Measurements from ENCODE around the gene PREP. TPM values are rescaled to one million over a fixed set of nuclear protein-coding genes. Genes with fewer than 3 reads are reported as not detected.

PREP gene
- total RNA-seq, 1 experiment from 2014 or later: 14.0 TPM

DNA sequence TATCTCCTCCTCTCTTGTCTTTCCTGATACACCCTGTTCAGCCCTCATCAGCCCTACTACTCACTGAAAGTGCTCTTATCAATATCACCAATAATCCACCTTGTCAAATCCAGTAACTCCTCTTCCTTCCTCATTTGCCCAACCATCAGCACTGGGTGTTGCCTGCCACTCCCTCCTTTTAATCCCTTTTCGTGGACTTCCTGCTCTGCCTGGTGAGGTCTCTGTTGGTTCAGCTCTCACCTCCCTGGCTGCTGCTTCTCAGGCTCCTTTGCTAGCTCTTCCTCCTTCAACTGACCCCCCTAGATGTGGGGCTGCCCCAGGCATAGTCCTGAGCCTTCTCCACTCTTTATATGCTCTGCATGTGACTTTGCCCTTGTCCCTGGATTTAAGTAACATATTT, 92.5 kb downstream of the PREP start:
- no peak for DNase-seq (ENCODE audit: low spot score)

DNA sequence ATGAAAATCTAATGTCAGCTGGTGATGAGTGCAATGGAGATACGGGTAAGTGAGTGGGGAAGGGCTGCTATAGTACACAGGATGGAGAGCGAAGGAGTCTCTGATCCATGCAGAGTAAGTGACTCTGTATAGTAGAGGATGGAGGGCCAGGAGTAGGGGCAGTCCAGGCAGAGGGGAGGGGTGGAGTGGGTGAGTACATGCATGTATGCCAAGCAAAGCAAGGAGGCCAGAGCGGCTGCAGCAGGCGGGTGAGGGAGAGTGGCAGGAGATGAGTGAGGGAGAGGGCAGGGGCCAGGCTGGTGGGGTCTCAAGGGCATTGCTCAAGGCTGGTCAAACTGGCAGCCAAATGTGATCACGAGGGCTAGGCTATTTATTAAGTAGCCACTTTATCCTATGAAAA, 94.0 kb downstream of the PREP start:
- no peak for DNase-seq (ENCODE audit: low spot score)

DNA sequence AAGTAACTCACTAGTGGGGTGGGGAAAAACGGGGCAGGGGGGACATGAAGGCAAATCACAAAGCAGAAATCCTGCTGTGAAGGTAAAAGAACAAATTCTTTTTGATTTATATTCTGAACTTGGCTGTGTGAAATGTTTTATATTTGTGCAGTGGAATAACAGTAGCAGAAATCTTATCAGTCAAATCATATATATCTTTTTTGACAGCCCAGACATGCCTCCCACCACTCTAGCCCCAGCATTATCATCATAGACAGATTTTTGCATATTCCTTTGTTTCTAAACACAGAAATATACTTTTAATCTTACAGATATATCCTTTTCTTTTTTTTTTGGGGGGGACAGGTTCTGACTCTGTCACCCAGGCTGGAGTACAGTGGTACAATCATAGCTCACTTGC, 97.4 kb downstream of the PREP start:
- no peak for DNase-seq (ENCODE audit: low spot score)

DNA sequence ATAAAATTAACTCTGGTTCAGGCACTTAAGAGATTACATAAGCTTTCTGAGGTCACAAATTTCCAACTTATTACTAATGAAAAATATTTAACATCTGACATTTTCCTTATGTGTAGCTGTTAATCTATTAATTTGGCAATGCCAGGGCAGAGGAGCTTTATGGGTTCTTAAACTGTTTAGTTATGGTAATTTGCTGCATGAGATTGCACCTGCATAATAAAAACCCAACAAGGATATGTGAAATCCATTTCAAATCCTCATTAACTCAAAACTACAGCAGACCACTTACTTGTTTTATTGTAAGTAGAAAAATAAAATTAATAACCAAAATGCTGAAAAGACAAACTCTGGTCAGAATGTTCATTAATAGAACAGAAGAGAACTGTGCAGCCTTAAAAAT, 98.1 kb downstream of the PREP start:
- DNase-seq (ENCODE audit: low spot score): no peak

DNA sequence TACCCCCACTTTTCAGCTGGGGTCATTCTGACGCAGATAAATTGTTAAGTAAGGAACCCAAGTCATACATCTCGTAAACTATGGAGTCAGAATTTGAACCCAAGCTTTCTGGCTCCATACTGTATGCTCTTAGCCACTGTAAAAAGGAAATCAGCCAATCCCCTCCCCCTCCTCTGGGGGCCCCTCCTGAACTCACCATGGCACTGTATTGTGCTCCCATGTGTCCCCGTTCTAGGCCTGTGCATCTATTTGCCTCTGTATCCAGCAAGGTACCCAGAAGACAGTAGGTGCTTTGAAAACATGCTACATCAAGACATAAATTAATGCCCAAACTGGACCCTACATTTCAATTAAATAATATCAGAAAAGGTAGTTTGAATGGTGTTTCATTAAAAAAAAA, 98.5 kb downstream of the PREP start:
- no peak for DNase-seq (ENCODE audit: low spot score)

DNA sequence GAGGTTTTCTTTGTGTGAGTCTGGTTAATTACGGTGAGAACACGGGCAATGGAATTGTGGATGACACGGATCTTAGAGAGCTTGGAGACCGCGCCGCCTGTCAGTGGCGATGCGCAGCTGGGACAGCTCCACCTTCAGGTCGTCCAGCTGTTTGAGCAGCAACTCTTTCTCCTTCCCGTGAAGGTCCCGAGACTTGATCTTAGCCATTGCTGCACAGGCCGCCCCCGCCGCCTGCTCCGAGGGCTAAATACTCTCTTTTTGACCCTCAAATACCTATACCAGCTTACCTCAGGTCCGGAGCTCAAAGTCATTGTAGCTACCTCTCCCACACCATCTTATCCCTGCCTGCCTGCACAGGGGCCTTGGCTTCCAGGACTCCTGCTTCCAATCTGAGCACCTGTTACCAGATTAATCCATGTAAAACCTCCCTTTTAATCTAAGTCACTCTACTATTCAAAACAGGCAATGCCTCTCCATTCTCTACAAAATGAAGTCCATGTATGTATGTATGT, 100.2 kb downstream of the PREP start:
- no peak for DNase-seq (ENCODE audit: low spot score)

DNA sequence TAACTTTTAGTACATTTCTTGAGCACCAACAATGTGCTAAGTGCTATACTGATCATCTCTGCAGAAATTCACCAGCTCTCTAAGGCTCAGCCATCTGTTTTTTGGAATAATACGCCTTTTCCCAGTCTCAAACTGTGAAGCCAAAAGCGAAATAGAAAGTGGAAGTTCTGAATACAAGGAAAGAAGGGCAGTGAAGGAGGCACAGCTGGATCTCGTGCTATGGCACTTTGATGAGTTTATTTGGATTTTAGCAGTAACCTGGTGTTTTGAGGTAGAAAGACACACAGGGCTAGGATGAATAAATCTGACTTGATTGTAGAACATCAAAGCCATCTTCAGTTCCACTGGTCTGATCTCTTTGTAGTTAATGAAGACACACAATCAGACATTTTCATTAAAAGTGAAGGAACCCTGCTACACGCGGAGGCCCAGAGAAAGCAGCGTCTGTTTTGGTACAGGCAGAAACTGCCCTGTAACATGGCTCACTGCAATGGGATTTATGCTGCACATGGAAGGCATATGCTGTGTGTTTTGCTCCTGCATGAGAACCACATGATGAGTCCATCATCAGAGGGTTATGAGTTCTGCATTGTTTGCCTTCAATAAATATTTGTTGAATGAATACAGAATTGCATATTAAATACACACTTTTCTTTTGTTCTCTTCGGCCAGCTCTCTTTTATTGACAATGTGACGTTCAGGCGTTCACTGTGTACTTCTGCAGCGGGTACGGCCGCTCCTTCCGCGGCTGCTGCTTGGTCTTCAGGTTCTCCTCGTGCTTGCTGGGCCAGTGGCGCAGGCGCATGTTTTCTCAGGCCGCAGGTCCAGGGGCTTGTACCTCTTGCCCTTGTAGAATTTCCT, 100.9 kb downstream of the PREP start:
- no peak for DNase-seq (ENCODE audit: low spot score)

DNA sequence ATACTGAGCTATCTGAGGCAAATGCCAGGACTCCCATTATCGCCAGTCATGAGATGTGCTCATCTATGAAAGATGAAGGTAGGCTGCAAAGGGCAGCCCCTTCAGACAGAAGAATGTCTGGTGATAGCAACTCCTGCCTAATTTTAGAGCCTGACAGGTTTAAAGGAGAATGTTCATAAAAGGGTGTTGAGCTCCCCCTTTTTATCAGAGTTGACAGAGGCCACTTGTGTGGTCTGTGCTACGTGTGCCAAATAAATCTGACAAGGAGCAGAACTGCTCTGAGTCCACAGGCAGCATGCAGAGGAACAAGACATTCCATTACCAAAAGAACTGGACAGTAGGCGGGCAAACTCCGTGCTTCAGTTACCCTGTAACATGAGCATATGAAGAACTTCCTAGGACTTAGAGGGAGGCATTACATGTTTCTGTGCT, 101.8 kb downstream of the PREP start:
- DNase-seq (ENCODE audit: low spot score): no peak

DNA sequence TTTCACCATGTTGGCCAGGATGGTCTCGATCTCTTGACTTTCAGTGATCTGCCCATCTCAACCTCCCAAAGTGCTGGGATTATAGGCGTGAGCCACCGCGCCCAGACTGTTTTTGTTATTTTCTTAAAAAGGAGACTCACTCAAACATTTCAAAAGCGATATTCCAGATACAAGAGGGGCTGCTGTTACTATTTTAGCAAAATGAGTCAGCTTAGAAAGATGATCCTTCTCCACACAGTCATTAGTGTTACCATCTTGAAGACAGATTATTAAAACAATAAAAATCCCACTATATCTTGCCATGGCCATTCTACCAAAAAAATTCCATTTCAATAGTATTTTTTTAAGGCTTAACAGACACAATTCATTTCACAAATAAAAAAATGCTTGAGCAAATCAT, 102.8 kb downstream of the PREP start:
- DNase-seq (ENCODE audit: low spot score): no peak

DNA sequence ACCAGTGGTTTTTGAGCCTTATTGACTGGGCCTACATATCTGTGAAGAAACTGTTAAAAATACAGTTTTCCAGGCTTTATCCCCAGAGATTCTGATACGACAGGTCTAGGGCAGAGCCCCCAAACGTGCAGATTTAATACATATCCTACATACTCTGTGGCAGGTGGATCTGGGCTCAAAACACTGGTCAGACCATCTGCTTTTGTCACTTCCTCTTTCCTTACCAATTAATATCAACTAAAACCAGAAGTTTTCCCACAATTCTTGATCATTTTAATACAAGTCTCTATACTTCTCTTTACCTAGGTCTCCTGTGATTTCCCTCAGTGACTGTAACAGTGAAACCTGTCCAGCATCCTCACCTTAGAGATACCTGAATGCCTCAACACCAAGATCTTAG, 108.8 kb downstream of the PREP start:
- no peak for DNase-seq (ENCODE audit: low spot score)

DNA sequence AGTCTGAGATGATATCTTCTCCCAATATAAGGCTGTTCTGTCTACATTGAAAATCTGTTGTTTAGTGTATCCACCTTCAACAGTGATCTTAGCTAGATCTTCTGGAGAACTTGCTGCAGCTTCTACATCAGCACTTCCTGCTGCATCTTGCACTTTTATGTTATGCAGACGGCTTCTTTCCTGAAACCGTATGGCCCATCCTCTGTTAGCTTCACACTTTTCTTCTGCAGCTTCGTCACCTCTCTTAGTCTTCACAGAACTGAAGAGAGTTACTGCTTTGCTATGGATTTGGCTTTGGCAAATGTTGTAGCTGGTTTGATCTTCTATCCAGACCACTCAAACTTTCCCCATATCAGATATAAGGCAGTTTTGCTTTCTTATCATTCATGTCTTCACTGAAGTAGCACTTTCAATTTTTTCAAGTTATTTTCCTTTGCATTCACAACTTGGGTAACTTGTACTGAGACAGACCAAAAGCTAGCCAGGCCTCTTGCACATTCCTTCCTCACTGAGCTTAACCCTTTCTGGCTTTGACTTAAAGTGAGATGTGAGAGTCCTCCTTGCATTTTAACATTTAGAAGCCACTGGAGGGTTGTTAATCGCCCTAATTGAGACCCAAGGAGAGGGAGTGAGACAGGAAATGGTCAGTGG, 110.1 kb downstream of the PREP start:
- DNase-seq (ENCODE audit: low spot score): no peak

DNA sequence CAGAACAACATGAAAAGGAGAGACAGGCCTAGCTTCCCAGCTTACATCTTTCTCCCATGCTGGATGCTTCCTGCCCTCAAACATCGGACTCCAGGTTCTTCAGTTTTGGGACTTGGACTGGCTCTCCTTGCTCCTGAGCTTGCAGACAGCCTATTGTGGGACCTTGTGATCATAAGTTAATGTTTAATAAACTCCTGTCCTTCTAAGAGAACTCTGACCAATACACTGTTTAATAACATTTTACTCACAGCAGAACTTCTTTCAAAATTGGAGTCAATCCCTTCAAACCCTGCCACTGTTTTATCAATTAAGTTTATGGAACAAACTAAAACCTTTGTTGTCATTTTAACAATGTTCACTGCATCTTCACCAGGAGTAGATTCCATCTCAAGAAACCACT, 111.4 kb downstream of the PREP start:
- no peak for DNase-seq (ENCODE audit: low spot score)

DNA sequence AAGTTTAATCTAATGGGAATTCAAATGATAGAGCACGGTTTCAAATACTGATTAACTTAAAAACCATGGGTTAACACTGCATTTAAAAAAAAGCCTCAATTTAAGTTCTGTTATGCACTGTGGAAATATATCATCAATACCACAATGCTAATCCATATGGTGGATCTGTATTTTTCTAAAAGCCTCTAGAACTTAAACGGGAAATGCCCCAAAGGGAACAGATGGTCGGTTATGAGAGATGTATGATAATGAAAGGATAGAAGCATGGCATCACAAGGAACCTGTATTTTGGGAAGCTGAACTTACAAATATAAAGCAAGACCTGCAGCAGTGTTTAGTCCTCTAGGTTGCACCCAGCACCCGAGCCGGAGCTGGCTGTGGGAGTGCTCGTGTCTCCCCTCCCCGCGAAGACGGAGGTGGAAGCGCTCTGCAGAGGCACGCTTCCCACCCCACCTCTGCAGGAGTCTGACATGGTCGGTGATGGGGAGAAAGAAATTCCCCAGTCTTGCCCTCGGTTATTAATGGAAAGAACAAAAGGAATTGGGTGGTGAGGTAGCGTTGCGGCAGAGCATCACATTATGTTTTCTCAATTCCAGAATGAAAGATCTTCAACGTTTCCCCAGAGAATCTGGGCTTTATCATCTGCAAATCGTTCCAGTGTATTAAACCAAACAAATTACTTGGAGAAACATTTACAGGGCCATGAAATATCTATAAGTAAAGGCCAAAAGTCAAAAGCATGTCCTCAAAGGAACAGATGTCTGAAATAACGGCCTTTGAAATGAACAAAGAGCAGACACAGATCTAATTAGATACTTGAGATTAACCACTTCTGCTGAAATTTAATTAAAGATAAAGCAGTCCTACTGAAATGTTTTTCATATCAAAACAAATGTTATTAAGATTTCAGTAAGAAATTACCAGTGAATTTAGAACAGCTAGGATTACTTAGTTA, 120.0 kb downstream of the PREP start:
- DNase-seq (ENCODE audit: low spot score): no peak

DNA sequence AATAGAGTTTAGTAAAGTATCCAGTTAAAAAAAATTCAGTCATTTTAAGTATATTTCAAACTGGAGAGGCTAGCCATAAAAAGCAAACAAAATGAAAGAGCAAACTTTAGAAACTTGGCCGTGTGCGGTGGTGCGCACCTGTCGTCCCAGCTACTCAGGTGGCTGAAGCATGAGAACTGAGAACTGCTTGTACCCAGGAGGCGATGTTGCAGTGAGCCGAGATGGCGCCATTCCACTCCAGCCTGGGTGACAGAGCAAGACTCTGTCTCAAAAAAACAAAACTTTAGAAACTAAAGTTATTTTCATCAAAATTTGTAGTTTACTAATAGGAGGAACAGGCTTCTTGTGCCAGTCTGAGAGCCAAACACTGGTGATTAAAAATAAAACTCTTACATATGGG, 122.8 kb downstream of the PREP start:
- no peak for DNase-seq (ENCODE audit: low spot score)

DNA sequence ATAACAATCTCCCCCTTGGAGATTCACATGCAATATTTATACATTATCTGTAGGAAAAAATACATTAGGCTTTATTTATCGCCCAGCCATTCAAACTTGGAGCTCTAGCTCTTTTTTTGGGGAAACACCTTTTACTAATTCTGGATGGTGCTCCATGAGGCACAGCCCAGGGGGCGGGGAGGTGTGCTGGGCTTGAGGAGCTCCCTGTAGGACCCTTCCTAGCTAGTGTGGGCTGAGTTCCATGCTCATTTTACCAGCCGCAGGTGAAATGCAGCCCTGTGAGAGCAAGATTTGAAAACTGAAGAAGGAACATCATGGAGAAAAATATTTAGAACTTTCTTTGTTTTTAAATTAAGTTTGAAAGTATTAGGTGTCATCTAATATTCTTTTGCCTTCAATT, 123.4 kb downstream of the PREP start:
- no peak for DNase-seq (ENCODE audit: low spot score)

DNA sequence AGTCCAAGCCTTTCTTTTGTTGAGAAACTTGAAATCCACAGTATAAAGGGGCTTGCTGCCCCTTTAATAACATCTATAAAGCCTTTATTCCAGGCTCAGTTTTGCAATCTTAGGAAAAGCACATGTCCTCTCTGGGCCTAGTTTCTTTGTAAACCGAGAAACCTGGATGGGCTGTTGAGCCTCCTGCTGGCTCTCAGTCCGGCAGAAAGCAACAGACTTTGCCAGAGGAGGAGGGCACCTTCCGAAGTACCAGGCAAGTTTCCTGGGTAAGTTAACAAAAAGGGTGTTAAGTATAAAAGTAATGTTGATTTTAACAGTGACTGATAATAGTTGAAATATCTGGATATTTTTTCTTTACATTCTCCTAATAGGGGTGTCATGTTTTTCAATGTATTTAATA, 124.1 kb downstream of the PREP start:
- no peak for DNase-seq (ENCODE audit: low spot score)

DNA sequence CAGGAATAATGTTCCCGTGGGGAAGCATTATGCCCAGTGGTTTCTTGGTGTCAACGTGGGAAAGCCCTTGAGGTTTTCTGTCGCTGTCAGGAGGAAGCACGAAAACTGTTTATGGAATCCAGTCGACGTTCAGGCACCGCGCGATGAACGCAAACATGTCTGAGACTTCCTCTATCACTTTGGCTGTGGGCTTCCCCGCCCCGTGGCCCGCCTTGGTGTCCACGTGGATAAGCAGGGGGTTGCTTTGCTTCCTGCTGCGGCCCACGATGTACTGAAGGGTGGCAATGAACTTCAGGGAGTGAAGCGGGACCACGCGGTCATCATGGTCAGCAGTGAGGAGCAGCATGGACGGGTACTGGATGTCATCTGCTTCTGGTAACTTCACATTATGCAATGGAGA, 124.8 kb downstream of the PREP start:
- no peak for DNase-seq (ENCODE audit: low spot score)

DNA sequence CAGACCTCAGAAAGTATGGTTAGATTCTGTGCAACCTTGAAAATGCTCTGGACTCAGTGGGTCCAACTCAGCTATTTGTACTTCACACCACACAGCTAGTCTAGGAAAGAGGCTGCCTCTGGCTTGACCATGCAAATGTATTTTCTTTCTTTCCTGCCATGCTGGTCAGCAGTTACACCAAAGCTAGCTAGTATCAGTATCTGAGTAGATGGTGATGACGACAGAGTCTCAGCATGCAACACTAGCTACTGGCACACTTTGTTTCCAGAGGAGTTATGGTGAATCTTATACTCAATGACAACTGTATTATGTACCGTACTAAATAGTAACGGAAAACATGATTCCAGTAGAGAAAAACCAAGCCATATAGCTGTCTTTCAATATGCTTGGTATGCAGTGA, 126.5 kb downstream of the PREP start:
- no peak for DNase-seq (ENCODE audit: low spot score)

DNA sequence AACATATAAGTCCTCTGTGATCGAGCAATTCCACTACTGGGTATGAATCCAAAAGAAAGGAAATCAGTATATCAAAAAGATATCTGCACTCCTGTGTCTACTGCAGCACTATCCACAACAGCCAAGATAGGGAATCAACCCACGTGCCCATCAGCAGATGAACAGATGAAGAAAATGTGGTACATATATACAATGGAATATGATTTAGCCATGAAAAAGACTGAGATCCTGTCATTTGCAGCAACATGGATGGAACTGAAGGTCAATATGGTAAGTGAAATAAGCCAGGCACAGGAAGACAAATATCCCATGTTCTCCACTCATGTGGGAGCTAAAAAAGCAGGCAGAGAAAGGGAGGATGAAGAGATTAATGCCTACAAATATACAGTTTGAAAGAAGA, 127.3 kb downstream of the PREP start:
- DNase-seq (ENCODE audit: low spot score): no peak

DNA sequence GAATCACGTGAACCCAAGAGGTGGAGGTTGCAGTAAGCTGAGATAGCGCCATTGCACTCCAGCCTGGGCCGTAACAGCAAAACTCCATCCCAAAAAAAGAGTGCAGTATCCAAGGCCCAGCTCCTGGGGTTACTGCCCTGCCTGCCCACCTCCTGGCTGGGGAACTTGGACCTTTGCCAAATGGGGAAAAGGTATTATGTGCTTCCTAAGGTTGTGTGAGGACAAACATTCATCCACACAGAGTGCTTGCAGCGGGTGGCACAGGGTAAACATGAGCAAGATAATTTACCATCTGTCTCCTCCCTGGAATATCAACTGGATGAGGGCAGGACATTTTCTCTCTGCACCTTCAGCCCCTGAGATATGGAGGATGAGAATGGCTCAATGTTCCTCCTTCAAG, 128.2 kb downstream of the PREP start:
- DNase-seq (ENCODE audit: low spot score): no peak

DNA sequence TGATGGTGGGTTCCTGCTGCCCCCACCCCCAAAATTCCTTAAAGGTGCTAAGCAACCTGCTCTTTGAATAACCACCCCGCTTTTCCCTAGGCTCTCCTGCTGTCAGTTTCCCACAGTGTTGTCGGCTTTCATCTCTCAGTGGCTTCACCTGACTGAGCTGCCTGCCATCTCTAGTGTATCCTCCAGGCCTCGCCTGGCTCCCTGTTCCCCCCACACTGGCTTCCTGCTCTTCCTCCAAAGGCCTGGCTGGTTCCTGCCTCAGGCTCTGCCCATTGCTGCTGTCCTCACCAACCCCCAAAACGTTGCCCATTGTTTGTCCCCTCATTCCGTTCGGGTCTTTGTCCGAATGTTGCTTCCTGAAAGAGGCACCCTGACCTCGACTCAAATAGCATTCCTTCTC, 129.3 kb downstream of the PREP start:
- DNase-seq (ENCODE audit: low spot score): no peak

DNA sequence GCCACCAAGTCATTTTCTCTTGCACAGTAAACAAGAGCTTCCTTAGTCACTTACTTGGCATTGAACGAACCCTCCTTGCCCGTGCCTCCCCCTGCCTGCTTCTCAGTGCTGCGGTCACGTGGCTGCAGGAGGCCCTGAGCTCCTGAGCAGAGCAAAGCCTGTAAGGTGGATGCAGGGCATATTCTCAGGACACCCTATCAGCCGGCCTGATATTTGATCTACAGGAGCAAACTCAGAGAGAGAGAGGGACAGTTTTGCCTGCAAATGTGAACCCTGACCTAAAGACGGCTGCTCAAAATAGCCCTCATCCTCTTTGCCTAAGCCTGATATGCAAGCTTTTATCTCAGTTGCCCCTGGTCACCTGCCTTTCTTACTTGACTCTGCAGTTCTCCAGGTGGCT, 130.1 kb downstream of the PREP start:
- no peak for DNase-seq (ENCODE audit: low spot score)

All from HT-29 (cell line).